LNCaP clone FGC (cell line): ENCODE results near the gene SLC35F1.

ENCODE experiments used
- DNase-seq: peaks from one replicate; pipeline ENCODE4 v3.0.0-alpha.2; 2011; ENCODE audit warnings: low read depth
- H3K4me3 ChIP-seq: 2 replicates; pipeline ENCODE4 v1.5.1; 2011; ENCODE audit warnings: mild to moderate bottlenecking, low read depth, low read length, control low read depth
- TF ChIP-seq, protein P1 (sequence below): IDR thresholded peaks from 2 replicates; pipeline ENCODE4 v1.5.1; 2012; ENCODE audit warnings: mild to moderate bottlenecking; ENCODE audit not compliant: control insufficient read depth, insufficient read depth; ENCODE audit errors: extremely low read depth

The SLC35F1 gene

GRCh38 chr6:118103381-118104146, 196.5 kb downstream of the SLC35F1 start:
- no peak overlapping the region for H3K4me3 ChIP-seq
- TF ChIP-seq, protein P1, sequence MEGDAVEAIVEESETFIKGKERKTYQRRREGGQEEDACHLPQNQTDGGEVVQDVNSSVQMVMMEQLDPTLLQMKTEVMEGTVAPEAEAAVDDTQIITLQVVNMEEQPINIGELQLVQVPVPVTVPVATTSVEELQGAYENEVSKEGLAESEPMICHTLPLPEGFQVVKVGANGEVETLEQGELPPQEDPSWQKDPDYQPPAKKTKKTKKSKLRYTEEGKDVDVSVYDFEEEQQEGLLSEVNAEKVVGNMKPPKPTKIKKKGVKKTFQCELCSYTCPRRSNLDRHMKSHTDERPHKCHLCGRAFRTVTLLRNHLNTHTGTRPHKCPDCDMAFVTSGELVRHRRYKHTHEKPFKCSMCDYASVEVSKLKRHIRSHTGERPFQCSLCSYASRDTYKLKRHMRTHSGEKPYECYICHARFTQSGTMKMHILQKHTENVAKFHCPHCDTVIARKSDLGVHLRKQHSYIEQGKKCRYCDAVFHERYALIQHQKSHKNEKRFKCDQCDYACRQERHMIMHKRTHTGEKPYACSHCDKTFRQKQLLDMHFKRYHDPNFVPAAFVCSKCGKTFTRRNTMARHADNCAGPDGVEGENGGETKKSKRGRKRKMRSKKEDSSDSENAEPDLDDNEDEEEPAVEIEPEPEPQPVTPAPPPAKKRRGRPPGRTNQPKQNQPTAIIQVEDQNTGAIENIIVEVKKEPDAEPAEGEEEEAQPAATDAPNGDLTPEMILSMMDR: no peak
- DNase-seq: no peak

DNA sequence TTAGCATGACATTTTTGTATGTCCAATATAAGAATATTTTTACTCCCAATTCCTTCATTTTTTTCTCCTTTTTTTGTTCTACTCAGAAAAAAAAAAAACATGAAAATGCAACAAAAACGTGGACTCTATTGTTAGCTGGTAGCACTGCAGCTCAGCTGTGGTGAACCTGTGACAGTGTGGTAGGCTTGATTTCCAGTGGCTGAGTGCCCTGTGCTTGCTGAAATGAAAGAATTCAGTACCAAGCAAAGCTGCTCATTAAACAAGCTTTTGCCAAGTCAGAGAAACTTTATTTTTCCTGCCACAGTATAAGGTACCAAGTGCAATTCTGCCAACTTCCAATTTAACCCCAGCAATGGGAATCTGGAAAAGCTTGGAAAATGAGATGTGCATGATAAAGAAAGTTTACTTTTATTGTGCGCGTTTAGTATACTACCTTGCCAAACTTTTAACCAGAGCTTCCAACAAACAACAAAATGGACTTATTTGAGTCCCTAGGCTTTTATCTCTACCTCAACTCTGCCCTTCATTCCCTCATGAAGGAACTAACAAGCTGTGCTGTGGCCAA, 215.2 kb downstream of the SLC35F1 start:
- no peak overlapping the region for H3K4me3 ChIP-seq
- DNase-seq: no peak
- TF ChIP-seq, protein P1: no peak

DNA sequence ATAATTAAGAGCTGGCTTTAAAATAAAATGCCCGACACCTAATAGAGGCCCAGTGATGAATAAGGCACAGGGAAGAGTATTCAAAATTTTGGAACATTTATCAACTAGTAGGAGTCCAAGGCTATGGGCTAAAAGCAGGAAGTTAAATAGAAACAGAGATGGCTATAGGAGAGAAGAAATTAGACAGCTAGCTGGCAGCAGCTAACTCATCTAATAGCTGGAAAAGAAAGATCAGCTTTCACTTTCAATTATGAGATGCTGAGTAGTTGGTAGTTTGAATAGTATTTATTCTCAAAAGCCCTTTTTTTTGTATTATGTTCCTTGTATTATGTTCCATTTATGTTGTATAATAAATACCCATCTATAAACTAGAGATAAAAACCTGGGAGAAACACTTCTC, 215.7 kb downstream of the SLC35F1 start:
- TF ChIP-seq, protein P1: no peak
- no peak overlapping the region for H3K4me3 ChIP-seq
- no peak for DNase-seq

GRCh38 chr6:118123503-118124037, 216.5 kb downstream of the SLC35F1 start:
- DNase-seq: no peak
- no peak overlapping the region for H3K4me3 ChIP-seq
- TF ChIP-seq, protein P1: no peak

GRCh38 chr6:118124851-118125250, 217.8 kb downstream of the SLC35F1 start:
- no peak for DNase-seq
- TF ChIP-seq, protein P1: no peak
- no peak overlapping the region for H3K4me3 ChIP-seq

- TF ChIP-seq, protein P1: no peak
- no peak for DNase-seq
- H3K4me3 ChIP-seq: no peak overlapping the region
Observed at GRCh38 chr6:118128755-118129154, 221.7 kb downstream of the SLC35F1 start.

- TF ChIP-seq, protein P1: no peak
- no peak overlapping the region for H3K4me3 ChIP-seq
- no peak for DNase-seq
Observed at GRCh38 chr6:118134206-118134605, 227.1 kb downstream of the SLC35F1 start.
